Erythroblast (primary cell): ENCODE data around the gene PNMA6F.

Experiments used
- DNase-seq, 2 experiments: peaks; one replicate each; lab custom pipeline; 2025; lab: John Stamatoyannopoulos, UW
- GATA1 ChIP-seq: IDR thresholded peaks from 2 replicates; pipeline ENCODE4 v1.6.1; 2011; ENCODE audit warnings: low read depth, mild to moderate bottlenecking, control low read depth, low read length, moderate library complexity
- POLR2A ChIP-seq: IDR thresholded peaks from 2 replicates; pipeline ENCODE4 v1.6.1; 2011; ENCODE audit warnings: mild to moderate bottlenecking, low read length

The PNMA6F gene

GRCh38 chrX:153319295-153320046, 2.1 kb downstream of the PNMA6F start:
- DNase-seq = no peak

GRCh38 chrX:153318811-153319210, 2.8 kb downstream of the PNMA6F start:
- no peak for TF ChIP-seq POLR2A
- TF ChIP-seq GATA1 = no peak

More at GRCh38 chrX:153319295-153320046, 2.1 kb downstream of the PNMA6F start:
- TF ChIP-seq POLR2A (no peak), GATA1 (no peak)

GRCh38 chrX:153317996-153318722, 3.4 kb downstream of the PNMA6F start:
- DNase-seq = no peak
- TF ChIP-seq GATA1 = no peak
- TF ChIP-seq POLR2A = no peak

More at GRCh38 chrX:153318811-153319210, 2.8 kb downstream of the PNMA6F start:
- DNase-seq = no peak

GRCh38 chrX:153317306-153317705, 4.3 kb downstream of the PNMA6F start:
- TF ChIP-seq POLR2A (no peak), GATA1 (no peak)
- no peak for DNase-seq

GRCh38 chrX:153312842-153313241, 8.7 kb downstream of the PNMA6F start:
- no peak for DNase-seq

GRCh38 chrX:153312041-153312440, 9.5 kb downstream of the PNMA6F start:
- DNase-seq = no peak
- TF ChIP-seq GATA1 = no peak
- TF ChIP-seq POLR2A = no peak

More at GRCh38 chrX:153312842-153313241, 8.7 kb downstream of the PNMA6F start:
- TF ChIP-seq POLR2A = no peak
- no peak for TF ChIP-seq GATA1

- DNase-seq = no peak
- TF ChIP-seq GATA1 (no peak), POLR2A (no peak)
These were observed 10.7 kb downstream of the PNMA6F start for GRCh38 chrX:153310901-153311300.

GRCh38 chrX:153307276-153308178, 14.0 kb downstream of the PNMA6F start:
- no peak for TF ChIP-seq GATA1
- TF ChIP-seq POLR2A = no peak
- DNase-seq = no peak

- TF ChIP-seq GATA1 (no peak), POLR2A (no peak)
- DNase-seq = no peak
These were observed 14.9 kb downstream of the PNMA6F start for GRCh38 chrX:153306527-153307115.

GRCh38 chrX:153305972-153306371, 15.6 kb downstream of the PNMA6F start:
- TF ChIP-seq POLR2A (no peak), GATA1 (no peak)
- no peak for DNase-seq

GRCh38 chrX:153304988-153305736, 16.4 kb downstream of the PNMA6F start:
- TF ChIP-seq GATA1 (no peak), POLR2A (no peak)
- no peak for DNase-seq
